Natural killer cell treated with Interleukin-12 subunit alpha and Interleukin-12 subunit beta and Interleukin-15 and Interleukin-18, amount 100 ng/mL, for 72 hours (primary cell): Measurements from ENCODE around the gene FCHO1. TPM values are rescaled to one million over a fixed set of nuclear protein-coding genes. Genes with fewer than 3 reads are reported as not detected.
"Not testable (repeated sequence)": the region's sequence is repeated elsewhere in the genome, so short reads cannot be mapped to it uniquely, and the experiment has no call there.

ENCODE experiments used
- ATAC-seq, 2 donors: fragments of 150-1000 bp; cut with Tn5 transposase in 1 of 2; sonication (Bioruptor Pico), chemical (Tn5 transposase) in 1 of 2; 2 replicates each; pipeline ENCODE4 v1.10.0; 2021
- DNase-seq: peaks from one replicate; pipeline ENCODE4 v3.0.0; 2022; ENCODE audit warnings: low spot score
- H3K27ac Mint-ChIP-seq, 2 donors: 1 replicate in 1 of 2; 2 replicates in 1 of 2; pipeline ENCODE4 v1.8.0; 2022; ENCODE audit warnings: mixed read lengths in 2 of 2, mild to moderate bottlenecking in 1 of 2, moderate library complexity in 1 of 2
- H3K27me3 Mint-ChIP-seq, 2 donors: 1 replicate in 1 of 2; 2 replicates in 1 of 2; pipeline ENCODE4 v1.8.0; 2022; ENCODE audit warnings: mixed read lengths in 2 of 2
- H3K36me3 Mint-ChIP-seq: one replicate; pipeline ENCODE4 v1.8.0; 2022; ENCODE audit warnings: mixed read lengths
- H3K4me1 Mint-ChIP-seq, 2 donors: 1 replicate in 1 of 2; 2 replicates in 1 of 2; pipeline ENCODE4 v1.8.0; 2022; ENCODE audit warnings: low read depth in 2 of 2, mixed read lengths in 2 of 2, mild to moderate bottlenecking in 1 of 2
- H3K4me3 Mint-ChIP-seq: one replicate; pipeline ENCODE4 v1.8.0; 2022; ENCODE audit warnings: mixed read lengths
- H3K9me3 Mint-ChIP-seq: 2 replicates; pipeline ENCODE4 v1.8.0; 2022; ENCODE audit warnings: mixed read lengths
- total RNA-seq, 2 donors: library from RNA; stranded (reverse); gene quantifications; one replicate each; pipeline ENCODE4 v1.2.3, GENCODE V29; 2022

FCHO1 gene
- total RNA-seq, 2 donors from 2014 or later = 28.6 to 71.0 TPM

- H3K4me3 Mint-ChIP-seq = no peak overlapping the region
- no peaks in the 10 kb centered on the region for H3K9me3 Mint-ChIP-seq
- H3K36me3 Mint-ChIP-seq = peaks cover 6% of the 10 kb centered on the region
- peak overlapping the region in 1 of 2 donors; percentile 80 for H3K27ac Mint-ChIP-seq
- H3K27me3 Mint-ChIP-seq = no peaks in the 10 kb centered on the region
- ATAC-seq (no peak), DNase-seq (no peak)
- peaks cover 12 to 34% of the 10 kb centered on the region in 2 donors for H3K4me1 Mint-ChIP-seq
Measured at GRCh38 chr19:17778968-17779929, 28.0 kb downstream of the FCHO1 start.

DNA sequence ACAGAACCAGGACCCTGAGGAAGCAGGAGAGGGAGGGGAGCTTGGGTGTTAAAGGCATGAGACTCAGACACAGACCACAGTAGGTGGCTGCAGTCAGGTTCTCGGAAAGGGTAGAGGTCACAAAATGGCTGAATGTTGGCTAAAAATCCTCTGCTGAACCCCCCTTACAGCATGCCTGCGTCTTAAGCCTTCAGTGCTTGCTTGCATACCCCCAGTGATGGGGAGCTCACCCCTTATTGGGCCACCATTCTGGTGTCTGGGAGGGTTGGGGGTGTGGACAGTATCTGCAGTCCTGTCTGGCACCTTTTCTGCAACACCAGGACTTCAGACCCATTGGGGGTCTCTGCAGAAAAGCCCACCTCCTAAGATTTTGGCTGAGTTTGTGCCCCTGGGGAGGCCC lies 29.5 kb downstream of the FCHO1 start:
- no peaks in the 10 kb centered on the region for H3K27me3 Mint-ChIP-seq
- no peak overlapping the region for H3K4me3 Mint-ChIP-seq
- peaks cover 6% of the 10 kb centered on the region for H3K36me3 Mint-ChIP-seq
- no peaks in the 10 kb centered on the region for H3K9me3 Mint-ChIP-seq
- ATAC-seq (no peak), DNase-seq (no peak)
- H3K27ac Mint-ChIP-seq = no peak overlapping the region
- H3K4me1 Mint-ChIP-seq = peaks cover 16 to 36% of the 10 kb centered on the region in 2 donors

DNA sequence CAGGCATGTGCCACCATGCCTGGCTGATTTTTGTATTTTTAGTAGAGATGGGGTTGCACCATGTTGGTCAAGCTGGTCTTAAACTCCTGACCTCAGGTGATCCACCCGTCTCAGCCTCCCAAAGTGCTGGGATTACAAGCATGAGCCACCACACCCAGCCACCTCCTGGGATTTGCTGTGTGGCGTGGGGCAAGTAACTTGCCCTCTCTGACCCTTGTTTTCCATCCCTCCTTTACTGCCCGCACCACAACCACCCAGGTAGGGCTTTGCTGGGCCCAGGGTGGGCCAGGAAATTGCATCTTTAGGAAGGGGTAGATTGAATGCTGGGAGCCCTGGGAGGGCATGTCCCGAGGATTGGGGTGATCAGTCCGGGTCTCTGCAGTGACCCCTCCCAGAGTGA lies 32.4 kb downstream of the FCHO1 start:
- H3K36me3 Mint-ChIP-seq, H3K27ac Mint-ChIP-seq, H3K4me3 Mint-ChIP-seq, ATAC-seq, H3K27me3 Mint-ChIP-seq, DNase-seq, H3K9me3 Mint-ChIP-seq: not testable (repeated sequence)
- peaks cover 12 to 23% of the 10 kb centered on the region in 2 donors for H3K4me1 Mint-ChIP-seq

- DNase-seq (no peak), ATAC-seq (peak; percentile 53 to 61)
- peaks cover 8 to 16% of the 10 kb centered on the region in 2 donors for H3K4me1 Mint-ChIP-seq
- no peaks in the 10 kb centered on the region for H3K27me3 Mint-ChIP-seq
- peaks cover 6% of the 10 kb centered on the region for H3K36me3 Mint-ChIP-seq
- H3K27ac Mint-ChIP-seq = no peak overlapping the region
- no peak overlapping the region for H3K4me3 Mint-ChIP-seq
- H3K9me3 Mint-ChIP-seq = no peaks in the 10 kb centered on the region
Measured at GRCh38 chr19:17784201-17785008, 33.1 kb downstream of the FCHO1 start.

DNA sequence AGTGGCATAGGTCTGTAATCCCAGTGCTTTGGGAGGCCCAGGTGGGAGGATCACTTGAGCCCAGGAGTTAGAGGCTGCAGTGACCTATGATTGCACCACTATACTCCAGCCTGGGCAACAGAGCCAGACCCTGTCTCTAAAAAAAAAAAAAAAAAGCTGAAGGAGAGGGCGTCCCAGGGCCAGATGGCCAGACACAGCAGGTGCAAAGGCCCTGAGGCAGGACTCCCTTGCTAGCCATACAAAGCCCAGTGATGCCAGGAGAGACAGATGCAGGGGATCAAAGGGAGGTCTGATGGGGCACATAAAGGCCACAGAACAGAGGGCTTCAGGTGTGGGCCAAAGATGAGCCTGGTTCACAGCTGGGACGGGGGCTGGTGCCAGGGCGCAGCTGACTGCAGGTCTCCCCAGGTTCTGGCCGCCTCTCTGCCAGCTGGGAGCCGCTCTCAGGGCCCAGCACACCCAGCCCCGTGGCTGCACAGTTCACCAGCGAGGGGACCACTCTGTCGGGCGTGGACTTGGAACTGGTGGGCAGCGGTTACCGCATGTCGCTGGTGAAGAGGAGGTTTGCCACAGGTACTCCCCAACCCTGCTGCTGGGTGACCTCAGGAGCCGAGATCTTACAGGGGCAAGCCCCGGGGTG lies 36.1 kb downstream of the FCHO1 start:
- DNase-seq = no peak
- no peaks in the 10 kb centered on the region for H3K27me3 Mint-ChIP-seq
- H3K36me3 Mint-ChIP-seq = peaks cover 3% of the 10 kb centered on the region
- peaks cover 13 to 20% of the 10 kb centered on the region in 2 donors for H3K4me1 Mint-ChIP-seq
- ATAC-seq = no peak
- H3K9me3 Mint-ChIP-seq = no peaks in the 10 kb centered on the region
- no peak overlapping the region for H3K27ac Mint-ChIP-seq
- no peak overlapping the region for H3K4me3 Mint-ChIP-seq

GRCh38 chr19:17788632-17789031 lies 37.4 kb downstream of the FCHO1 start:
- Mint-ChIP-seq H3K36me3 (no peaks in the 10 kb centered on the region), H3K4me3 (no peak overlapping the region), H3K4me1 (peaks cover 13 to 18% of the 10 kb centered on the region in 2 donors), H3K27ac (no peak overlapping the region), H3K9me3 (no peaks in the 10 kb centered on the region), H3K27me3 (peaks cover 0 to under 1% of the 10 kb centered on the region in 2 donors)
- no peak for ATAC-seq
- no peak for DNase-seq

DNA sequence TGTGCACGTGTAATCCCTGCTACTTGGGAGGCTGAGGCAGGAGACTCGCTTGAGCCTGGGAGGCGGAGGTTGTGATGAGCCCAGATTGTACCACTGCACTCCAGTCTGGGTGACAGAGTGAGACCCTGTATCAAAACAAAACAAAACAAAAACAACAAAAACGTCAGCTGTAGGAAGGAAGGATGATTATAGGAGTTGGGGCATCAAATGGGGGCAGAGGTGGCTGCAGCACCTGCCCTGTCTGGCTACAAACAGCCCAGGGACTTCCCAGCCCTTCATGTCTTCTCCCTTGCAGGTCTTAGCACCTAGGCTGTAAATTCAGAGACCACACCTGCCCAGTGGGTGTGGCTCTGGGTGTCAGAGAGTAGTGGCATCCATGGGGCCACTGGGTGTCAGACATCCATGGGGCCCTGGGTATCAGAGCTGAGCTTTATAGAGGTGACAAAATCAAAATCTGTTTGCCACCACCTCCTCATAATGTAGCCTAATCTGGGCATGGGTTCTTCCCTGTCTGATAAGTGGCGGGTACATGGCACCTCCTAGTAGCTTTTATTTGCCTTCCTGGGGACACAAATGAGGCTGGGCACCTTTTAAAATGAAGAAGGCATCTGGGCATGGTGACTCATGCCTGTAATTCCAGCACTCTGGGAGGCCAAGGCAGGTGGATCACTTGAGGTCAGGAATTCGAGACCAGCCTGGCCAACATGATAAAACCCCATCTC lies 38.9 kb downstream of the FCHO1 start:
- ATAC-seq (no peak), DNase-seq (no peak)
- Mint-ChIP-seq H3K4me3 (no peak overlapping the region), H3K4me1 (peaks cover 5 to 9% of the 10 kb centered on the region in 2 donors), H3K9me3 (no peaks in the 10 kb centered on the region), H3K27ac (no peak overlapping the region), H3K27me3 (peaks cover 0 to 8% of the 10 kb centered on the region in 2 donors), H3K36me3 (no peaks in the 10 kb centered on the region)

GRCh38 chr19:17794412-17794730 lies 43.1 kb downstream of the FCHO1 start:
- Mint-ChIP-seq H3K4me1 (peaks cover 5 to 9% of the 10 kb centered on the region in 2 donors), H3K9me3 (no peaks in the 10 kb centered on the region), H3K4me3 (no peak overlapping the region), H3K36me3 (no peaks in the 10 kb centered on the region), H3K27ac (peak overlapping the region in 1 of 2 donors; percentile 17), H3K27me3 (peaks cover 0 to 8% of the 10 kb centered on the region in 2 donors)
- no peak for DNase-seq
- no peak for ATAC-seq

DNA sequence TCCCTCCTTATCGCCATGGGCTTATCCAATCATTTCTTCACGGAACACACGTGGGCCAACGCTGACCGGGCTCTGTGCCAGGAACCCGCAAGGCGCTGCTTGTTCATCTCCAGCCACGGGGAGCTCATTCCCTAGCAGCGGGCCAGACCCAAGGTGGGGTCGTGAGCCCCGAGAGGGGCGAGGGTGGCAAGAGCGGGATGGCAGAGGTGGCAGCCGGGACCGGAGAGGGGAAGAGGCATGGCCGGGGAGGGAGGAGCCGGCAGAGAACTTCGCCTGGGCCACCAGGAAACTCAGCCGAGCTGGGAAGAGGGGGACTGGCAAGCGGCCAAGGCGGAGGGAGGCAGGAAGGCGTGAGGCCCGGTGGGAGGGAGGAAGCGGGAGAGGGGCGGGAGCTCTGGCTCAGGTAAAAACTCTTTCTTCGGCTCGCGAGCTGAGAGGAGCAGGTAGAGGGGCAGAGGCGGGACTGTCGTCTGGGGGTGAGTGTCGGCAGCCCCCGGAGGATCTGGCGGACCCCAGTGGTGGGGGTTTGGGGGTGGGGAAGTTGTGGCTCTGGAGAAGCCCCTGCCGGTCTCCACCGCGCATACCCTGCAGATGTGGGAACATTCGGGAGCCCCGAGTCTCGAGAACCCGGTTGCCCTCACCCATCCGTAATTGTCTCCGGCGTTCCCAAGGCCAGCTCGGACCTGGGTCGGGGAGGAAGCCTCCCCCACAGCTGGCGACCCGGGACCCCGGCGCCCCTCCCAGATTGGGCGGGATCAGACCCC lies 43.6 kb downstream of the FCHO1 start, which contains the start of gene B3GNT3:
Gene B3GNT3, plus strand, starts transcription at position 408 of the 764 bp plus-strand sequence. CDS start 12,670 bp downstream, outside the sequence.
- no peak for DNase-seq

DNA sequence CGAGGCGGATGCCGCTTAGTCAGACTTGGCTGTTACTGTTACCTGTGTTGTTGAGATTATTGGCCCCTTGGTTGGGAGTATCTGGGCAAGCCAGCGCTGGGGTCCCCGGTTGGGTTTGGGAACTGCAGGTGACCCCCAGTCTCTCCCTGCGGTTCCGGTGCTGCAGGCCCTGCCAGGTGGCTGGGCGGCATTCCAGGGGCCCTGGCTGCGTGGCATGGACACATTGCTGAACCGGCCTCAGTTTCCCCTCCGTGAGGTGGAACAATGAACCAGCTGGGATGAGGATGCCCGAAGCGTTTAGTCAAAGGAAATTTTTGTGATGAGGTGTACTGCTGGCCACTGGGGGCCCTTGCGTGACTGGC lies 44.2 kb downstream of the FCHO1 start:
- Mint-ChIP-seq H3K27ac (no peak overlapping the region), H3K4me1 (peaks cover 4 to 5% of the 10 kb centered on the region in 2 donors), H3K4me3 (no peak overlapping the region), H3K36me3 (no peaks in the 10 kb centered on the region), H3K9me3 (no peaks in the 10 kb centered on the region), H3K27me3 (peaks cover 0 to 8% of the 10 kb centered on the region in 2 donors)
- ATAC-seq (no peak), DNase-seq (no peak)

More for the DNA sequence above, 43.6 kb downstream of the FCHO1 start, which contains the start of gene B3GNT3:
- H3K4me3 Mint-ChIP-seq = no peak within 1 kb of the TSS
- H3K9me3 Mint-ChIP-seq = no peaks in the 10 kb centered on the region
- H3K36me3 Mint-ChIP-seq = no peaks in the 10 kb centered on the region
- H3K27ac Mint-ChIP-seq = peak within 1 kb of the TSS in 1 of 2 donors; percentile 17
- ATAC-seq = no peak
- H3K4me1 Mint-ChIP-seq = peaks cover 5 to 8% of the 10 kb centered on the region in 2 donors
- peaks cover 0 to 8% of the 10 kb centered on the region in 2 donors for H3K27me3 Mint-ChIP-seq

DNA sequence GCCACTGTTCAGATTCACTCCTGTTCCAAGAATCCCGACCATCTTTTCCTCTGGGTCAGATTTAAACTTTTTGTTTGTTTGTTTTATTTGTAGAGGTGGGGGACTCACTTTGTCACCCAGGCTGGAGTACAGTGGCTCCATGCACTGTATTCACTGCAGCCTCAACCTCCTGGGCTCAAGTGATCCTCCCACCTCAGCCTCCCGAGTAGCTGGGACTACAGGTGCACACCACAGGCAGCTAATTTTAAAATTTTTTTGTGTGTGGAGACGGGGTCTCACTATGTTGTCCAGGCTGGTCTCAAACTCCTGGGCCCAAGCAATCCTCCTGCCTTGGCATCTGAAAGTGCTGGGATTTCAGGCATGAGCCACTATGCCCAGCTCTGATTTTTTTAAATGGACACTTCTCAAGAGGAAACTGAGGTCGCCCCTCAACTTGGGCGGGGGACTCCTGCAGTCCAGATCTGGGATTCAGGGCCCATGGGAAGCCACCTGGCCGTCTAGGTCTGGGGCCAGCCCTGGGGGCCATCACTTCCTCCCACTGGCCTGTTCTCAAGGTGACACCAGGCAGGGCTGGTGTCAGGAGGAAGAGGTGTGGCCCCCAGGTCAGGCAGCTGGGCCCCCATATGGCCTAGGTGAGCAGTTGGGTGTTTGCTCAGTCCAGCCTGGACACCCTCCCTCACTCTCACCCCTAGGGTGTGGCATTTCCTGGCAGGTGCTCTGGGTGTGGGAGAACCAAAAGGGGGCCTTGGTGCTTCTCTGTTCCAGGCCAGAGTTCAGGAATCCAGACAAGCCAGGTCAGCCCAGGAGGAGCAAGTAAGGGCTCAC lies 44.9 kb downstream of the FCHO1 start:
- H3K27me3 Mint-ChIP-seq = peaks cover 0 to 8% of the 10 kb centered on the region in 2 donors
- H3K4me1 Mint-ChIP-seq = peaks cover 4 to 5% of the 10 kb centered on the region in 2 donors
- DNase-seq = no peak
- H3K9me3 Mint-ChIP-seq = no peaks in the 10 kb centered on the region
- H3K36me3 Mint-ChIP-seq = no peaks in the 10 kb centered on the region
- H3K27ac Mint-ChIP-seq = no peak overlapping the region
- ATAC-seq = no peak
- H3K4me3 Mint-ChIP-seq = no peak overlapping the region
